ENCODE measurements around the gene ZNF683. TPM values are rescaled to one million over a fixed set of nuclear protein-coding genes. Genes with fewer than 3 reads are reported as not detected.

ZNF683 gene
- total and polyA plus RNA-seq, 2 donors (not counting 1 experiment from before 2014, with no cell fraction given) = not detected

DNA sequence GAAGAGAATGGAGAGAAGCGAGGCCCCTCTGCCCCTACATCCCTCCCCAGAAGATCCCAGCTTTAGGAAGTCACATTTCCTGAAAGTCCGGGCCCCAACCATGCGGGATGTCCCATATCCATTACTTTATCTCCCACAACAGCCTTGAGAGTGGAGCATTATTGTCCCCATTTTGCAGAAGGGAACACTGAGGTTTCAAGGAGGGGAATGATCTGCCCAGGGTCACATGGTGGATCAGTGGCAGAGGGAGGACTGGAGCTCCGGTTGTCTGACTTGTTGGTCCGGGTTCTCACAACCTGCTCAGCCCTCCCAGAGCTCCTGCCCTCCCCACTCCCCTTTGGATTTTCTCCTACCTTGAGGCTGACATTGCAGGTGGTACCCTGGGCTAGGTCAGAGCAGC, 16.4 kb downstream of the ZNF683 start:
- H3K4me3 ChIP-seq (replicated peaks in 1 of 4; ENCODE audit: control extremely low read depth in 1 of 4, insufficient read depth in 1 of 4, low read depth in 3 of 4, low read length in 4 of 4) = no peak overlapping the region
- TF ChIP-seq EZH2 (IDR thresholded peaks at IDR 0.05; ENCODE audit: low read length, missing control alignments) = no peak
- TF ChIP-seq, protein P1, sequence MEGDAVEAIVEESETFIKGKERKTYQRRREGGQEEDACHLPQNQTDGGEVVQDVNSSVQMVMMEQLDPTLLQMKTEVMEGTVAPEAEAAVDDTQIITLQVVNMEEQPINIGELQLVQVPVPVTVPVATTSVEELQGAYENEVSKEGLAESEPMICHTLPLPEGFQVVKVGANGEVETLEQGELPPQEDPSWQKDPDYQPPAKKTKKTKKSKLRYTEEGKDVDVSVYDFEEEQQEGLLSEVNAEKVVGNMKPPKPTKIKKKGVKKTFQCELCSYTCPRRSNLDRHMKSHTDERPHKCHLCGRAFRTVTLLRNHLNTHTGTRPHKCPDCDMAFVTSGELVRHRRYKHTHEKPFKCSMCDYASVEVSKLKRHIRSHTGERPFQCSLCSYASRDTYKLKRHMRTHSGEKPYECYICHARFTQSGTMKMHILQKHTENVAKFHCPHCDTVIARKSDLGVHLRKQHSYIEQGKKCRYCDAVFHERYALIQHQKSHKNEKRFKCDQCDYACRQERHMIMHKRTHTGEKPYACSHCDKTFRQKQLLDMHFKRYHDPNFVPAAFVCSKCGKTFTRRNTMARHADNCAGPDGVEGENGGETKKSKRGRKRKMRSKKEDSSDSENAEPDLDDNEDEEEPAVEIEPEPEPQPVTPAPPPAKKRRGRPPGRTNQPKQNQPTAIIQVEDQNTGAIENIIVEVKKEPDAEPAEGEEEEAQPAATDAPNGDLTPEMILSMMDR (conservative IDR thresholded peaks at IDR 0.05 in 1 of 2, IDR thresholded peaks at IDR 0.05 in 1 of 2; ENCODE audit: low read depth in 1 of 2, low read length in 2 of 2) = no peak
- H3K27ac ChIP-seq (ENCODE audit: insufficient read depth, low read length) = no peak overlapping the region
- H3K4me1 ChIP-seq (ENCODE audit: control insufficient read depth, extremely low read depth, insufficient read depth, low read length) = peaks cover 2% of the 10 kb centered on the region
- H4K20me1 ChIP-seq (ENCODE audit: control insufficient read depth, extremely low read depth, insufficient read depth, low read length) = no peaks in the 10 kb centered on the region
- no peak overlapping the region for H3K4me2 ChIP-seq (ENCODE audit: extremely low read depth, insufficient read depth, low read length)
- no peak for DNase-seq (ENCODE audit: low read depth in 2 of 2)
- no peak overlapping the region for H3K9ac ChIP-seq (ENCODE audit: insufficient read depth, low read length)
- H3K36me3 ChIP-seq (ENCODE audit: control insufficient read depth, insufficient read depth, low read length) = no peaks in the 10 kb centered on the region
- H3K27me3 ChIP-seq (ENCODE audit: control insufficient read depth, insufficient read depth, low read length) = peaks cover 37% of the 10 kb centered on the region
- no peaks in the 10 kb centered on the region for H3K79me2 ChIP-seq (ENCODE audit: control insufficient read depth, insufficient read depth, low read length)
- no peak overlapping the region for H2AFZ ChIP-seq (ENCODE audit: low read length)
- no peaks in the 10 kb centered on the region for H3K9me3 ChIP-seq (ENCODE audit: control insufficient read depth, insufficient read depth, low read depth, low read length)

DNA sequence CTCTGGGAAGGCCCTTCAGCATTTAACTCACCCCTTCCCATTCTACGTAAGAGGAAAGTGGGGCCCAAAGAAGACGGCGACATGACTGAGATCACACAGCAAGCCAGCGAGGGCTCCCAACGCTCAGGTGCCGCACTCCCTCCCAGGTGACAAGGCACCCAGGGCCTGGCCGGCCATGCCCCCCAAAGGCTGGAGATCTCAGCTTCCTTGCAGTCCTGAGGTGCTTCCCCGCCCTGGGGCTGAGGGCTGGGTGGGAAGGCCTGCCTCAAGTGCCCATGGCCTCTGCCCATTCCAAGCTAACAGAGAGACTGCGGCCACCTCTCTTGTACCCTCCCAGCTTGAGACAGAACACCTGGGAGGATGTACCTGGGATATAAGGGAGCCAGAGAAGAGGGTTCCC, 17.6 kb downstream of the ZNF683 start:
- Histone ChIP-seq H3K27ac (ENCODE audit: insufficient read depth, low read length) (no peak overlapping the region), H3K4me2 (ENCODE audit: extremely low read depth, insufficient read depth, low read length) (no peak overlapping the region), H2AFZ (ENCODE audit: low read length) (no peak overlapping the region), H3K27me3 (ENCODE audit: control insufficient read depth, insufficient read depth, low read length) (peaks cover 26% of the 10 kb centered on the region), H3K4me3 (replicated peaks in 1 of 4; ENCODE audit: control extremely low read depth in 1 of 4, insufficient read depth in 1 of 4, low read depth in 3 of 4, low read length in 4 of 4) (no peak overlapping the region), H3K9me3 (ENCODE audit: control insufficient read depth, insufficient read depth, low read depth, low read length) (no peaks in the 10 kb centered on the region), H3K36me3 (ENCODE audit: control insufficient read depth, insufficient read depth, low read length) (no peaks in the 10 kb centered on the region), H4K20me1 (ENCODE audit: control insufficient read depth, extremely low read depth, insufficient read depth, low read length) (no peaks in the 10 kb centered on the region), H3K9ac (ENCODE audit: insufficient read depth, low read length) (no peak overlapping the region), H3K79me2 (ENCODE audit: control insufficient read depth, insufficient read depth, low read length) (no peaks in the 10 kb centered on the region), H3K4me1 (ENCODE audit: control insufficient read depth, extremely low read depth, insufficient read depth, low read length) (no peaks in the 10 kb centered on the region)
- DNase-seq (ENCODE audit: low read depth in 2 of 2) = no peak
- TF ChIP-seq, protein P1 (conservative IDR thresholded peaks at IDR 0.05 in 1 of 2, IDR thresholded peaks at IDR 0.05 in 1 of 2; ENCODE audit: low read depth in 1 of 2, low read length in 2 of 2) = no peak
- TF ChIP-seq EZH2 (IDR thresholded peaks at IDR 0.05; ENCODE audit: low read length, missing control alignments) = no peak

DNA sequence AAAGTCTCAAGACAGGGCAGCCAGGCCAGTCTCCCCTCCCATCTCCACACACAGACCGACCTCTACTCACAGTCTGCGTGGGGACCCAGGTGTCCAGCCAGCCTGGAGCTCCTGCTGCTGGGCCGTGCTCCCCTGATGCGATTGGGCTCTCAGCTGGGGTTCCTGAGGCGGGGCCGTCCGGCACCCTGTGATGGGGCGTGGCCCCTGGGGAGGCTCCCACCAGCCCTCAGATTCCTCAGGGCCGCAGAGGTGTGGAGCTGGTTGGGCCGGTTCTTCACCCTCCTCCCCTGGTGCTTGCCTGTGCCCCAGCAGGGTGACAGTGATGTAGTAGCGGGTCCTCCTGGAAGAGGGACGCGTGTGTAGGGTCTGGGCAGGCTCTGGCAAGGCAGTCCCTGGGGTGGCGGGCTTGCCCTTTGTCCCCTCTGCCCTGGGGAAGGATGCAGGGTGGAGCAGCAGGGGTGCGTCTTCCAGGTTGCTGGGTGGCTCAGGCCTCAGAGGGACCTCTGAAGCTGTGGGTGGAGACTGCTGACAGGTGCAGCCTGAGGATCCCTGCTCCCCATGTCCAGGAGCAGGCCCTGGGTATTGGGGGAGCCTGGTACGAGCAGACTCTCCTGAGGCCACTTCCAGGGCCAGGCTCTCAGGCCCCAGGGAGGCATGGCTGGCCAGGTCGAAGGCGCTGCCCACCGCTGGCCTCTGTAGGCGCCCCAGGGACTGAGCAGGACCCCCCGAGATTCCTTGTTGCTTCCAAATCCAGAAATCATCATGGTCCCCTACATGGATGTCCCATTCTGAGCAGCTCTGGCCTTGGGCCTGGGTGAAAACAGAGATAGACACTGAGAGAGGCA, 18.4 kb downstream of the ZNF683 start, which contains the start of gene CRYBG2:
TSS of gene CRYBG2 (minus strand) at position 155 of the 845 bp plus-strand sequence. CDS start 7,473 bp downstream, outside the sequence.
- Histone ChIP-seq H3K79me2 (ENCODE audit: control insufficient read depth, insufficient read depth, low read length) (no peaks in the 10 kb centered on the region), H2AFZ (ENCODE audit: low read length) (no peak within 1 kb of the TSS), H3K27me3 (ENCODE audit: control insufficient read depth, insufficient read depth, low read length) (peaks cover 21% of the 10 kb centered on the region), H3K4me3 (replicated peaks in 1 of 4; ENCODE audit: control extremely low read depth in 1 of 4, insufficient read depth in 1 of 4, low read depth in 3 of 4, low read length in 4 of 4) (no peak within 1 kb of the TSS), H3K4me2 (ENCODE audit: extremely low read depth, insufficient read depth, low read length) (no peak within 1 kb of the TSS), H4K20me1 (ENCODE audit: control insufficient read depth, extremely low read depth, insufficient read depth, low read length) (no peaks in the 10 kb centered on the region), H3K9ac (ENCODE audit: insufficient read depth, low read length) (no peak within 1 kb of the TSS), H3K9me3 (ENCODE audit: control insufficient read depth, insufficient read depth, low read depth, low read length) (no peaks in the 10 kb centered on the region), H3K4me1 (ENCODE audit: control insufficient read depth, extremely low read depth, insufficient read depth, low read length) (no peaks in the 10 kb centered on the region), H3K36me3 (ENCODE audit: control insufficient read depth, insufficient read depth, low read length) (no peaks in the 10 kb centered on the region), H3K27ac (ENCODE audit: insufficient read depth, low read length) (no peak within 1 kb of the TSS)
- TF ChIP-seq, protein P1 (conservative IDR thresholded peaks at IDR 0.05 in 1 of 2, IDR thresholded peaks at IDR 0.05 in 1 of 2; ENCODE audit: low read depth in 1 of 2, low read length in 2 of 2) = no peak
- no peak for TF ChIP-seq EZH2 (IDR thresholded peaks at IDR 0.05; ENCODE audit: low read length, missing control alignments)
- no peak for DNase-seq (ENCODE audit: low read depth in 2 of 2)

Data from fibroblast of lung (primary cell).